Anterior cingulate cortex (tissue), 58 donors: ENCODE data around the gene COX14.
"Not testable (repeated sequence)": the region's sequence is repeated elsewhere in the genome, so short reads cannot be mapped to it uniquely, and the experiment has no call there.

ENCODE experiments used
- DNase-seq, 58 donors: peaks; one replicate each; lab custom pipeline; 2025; lab: John Stamatoyannopoulos, UW

COX14 gene

DNA sequence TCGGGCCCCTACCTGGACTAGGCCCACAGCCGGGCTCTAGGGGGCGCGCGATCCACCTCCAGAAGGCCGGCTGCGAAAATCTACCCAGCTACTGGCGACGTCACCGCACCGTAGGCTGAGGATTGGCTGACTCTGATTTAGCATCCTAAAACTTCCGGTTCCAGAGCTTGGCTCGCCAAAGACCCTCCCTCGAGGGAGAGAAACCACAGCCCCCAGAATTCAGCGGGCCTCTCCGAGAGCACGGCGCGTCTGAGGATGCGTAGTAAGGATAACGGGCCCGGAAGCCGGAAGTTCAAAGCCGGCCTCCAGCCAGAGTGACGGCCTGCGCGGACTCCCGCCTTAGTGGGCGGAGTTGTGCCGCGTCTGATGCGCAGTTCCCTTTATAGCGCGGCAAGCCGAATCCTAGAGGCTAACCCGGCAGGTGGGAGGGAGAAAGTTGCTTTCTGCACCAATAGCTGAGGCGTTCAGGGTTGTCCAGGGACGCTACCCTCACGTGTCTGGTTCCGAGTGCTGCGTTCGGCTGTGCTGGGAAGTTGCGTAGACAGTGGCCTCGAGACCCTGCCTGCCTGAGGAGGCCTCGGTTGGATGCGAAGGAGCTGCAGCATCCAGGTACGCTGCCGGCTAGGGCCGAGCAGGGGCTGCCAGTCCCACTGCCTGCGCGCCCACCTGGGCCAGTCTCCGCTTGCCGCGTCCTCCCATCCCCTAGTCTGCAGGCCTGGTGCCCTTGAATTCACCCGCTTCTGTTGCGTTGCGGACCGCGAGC lies at the start of gene COX14:
COX14 (plus strand) TSS at position 544 of the 763 bp plus-strand sequence. CDS start 7,808 bp downstream, outside the sequence.
- DNase-seq, result peak; percentile 94 to 100 (median 99)

DNA sequence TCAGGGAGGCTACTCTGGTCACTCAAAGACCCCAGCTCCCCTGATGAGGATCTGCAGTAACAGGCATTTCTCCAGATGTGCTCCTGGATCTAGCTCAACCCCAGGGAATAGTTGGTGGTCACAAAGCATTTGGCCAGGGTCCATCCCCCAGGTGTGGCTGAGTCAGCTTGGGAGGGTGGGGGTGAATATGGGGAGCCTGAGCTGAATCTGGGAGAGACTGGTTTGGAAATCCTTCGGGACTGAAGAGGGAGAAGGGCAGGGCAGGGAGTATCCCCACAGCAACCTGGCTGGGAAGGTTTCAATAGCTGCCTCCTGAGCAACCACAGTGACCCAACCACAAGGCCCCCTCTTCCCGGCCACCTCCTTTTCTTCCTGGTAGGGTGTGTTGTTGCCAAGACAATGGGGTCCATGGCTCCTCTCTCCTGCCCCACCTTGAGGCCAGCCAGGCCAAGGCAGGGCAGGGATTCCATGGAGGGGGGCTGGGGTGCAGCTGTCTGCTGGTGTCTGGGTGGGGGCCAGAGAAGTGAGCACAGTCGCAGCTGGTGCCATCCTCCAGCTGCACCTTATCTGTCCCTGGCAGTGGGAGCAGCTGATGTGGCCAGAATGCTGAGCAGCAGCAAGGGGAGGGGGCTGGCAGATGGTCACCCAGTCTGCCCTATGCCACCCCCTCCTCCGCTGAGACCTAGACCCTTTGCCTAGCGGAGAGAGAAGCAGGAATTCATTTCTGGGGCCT lies 49.1 kb upstream of the COX14 start:
- DNase-seq, result peak in 31 of 58 donors; percentile 8 to 73 (median 34)

DNA sequence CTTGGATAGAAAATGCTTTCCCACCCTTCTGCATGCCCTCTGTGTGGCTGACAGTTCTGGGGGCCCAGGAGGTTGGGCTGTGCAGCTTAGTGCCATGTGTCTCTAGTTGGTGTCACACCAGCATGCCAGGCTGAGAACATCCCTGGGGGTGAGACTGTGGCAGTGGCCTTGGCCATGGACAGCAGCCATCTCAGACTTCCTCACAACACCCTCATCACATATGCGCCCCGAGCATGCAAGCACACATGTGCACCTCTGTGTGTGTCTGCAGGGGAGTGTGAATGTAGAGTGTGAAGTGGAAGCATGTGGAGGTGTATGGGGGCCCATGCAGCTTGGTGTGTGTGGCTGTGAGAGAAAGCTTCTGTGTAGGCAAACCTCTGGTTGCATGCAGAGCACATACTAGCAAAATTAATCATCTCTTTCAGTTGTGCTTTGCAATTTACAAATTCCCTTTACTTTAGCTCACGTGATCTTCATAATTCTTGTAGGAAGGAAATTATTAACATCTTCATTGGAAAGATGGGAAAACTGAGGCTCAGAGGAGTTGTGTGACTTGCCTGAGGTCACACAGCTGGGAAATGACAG lies 46.2 kb upstream of the COX14 start:
- DNase-seq, result no peak

DNA sequence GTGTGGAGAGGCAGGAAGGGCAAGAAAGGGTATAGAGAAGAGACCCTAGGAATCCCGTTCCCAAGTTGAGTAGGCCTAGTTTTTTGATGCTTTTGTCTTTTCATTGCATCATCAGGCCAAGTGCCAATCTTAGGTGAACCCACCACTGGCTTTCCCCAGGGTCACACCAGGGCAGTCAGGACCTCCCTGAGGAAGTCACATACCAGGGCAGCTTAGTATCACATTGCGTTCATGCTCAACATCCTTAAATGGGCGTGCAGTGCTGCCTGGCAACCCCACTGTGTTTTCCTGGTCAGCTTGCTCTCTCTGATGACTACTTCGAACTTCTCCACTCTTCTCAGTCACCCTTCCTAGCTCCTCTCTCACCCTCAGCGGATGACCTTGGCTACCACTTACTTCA lies 45.6 kb upstream of the COX14 start:
- DNase-seq, result no peak

DNA sequence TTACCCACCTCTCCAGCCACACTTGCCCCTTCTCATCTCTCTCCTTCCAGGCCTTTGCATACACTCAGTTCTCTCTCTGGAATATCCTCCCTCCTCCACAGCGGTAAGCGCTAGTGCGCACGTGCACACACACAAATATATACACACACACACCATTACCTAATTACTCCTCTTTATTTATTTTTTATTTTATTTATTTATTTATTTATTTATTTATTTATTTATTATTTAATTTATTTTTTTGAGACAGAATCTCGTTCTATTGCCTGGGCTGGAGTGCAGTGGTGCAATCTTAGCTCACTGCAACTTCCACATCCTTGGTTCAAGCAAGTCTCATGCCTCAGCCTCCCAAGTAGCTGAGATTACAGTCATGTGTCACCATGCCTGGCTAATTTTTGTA lies 43.0 kb upstream of the COX14 start:
- DNase-seq, result no peak

DNA sequence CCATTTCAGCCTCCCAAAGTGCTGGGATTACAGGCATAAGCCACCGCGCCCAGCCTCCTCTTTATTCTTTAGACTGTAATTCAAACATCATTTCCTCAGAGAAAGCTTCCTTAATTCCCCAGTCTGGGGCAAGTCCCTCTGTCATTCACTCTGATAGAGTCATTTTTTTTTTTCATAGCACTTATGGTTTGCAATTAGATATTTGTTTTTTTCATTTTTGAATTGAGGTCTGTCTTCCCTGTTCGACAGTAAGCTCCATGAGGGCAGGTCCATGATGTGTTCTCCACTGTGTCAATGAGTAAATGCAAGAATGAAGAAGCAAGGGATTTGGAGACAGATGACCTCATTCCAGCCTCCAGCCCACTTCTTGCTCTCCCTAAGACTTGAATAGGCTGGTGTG lies 42.5 kb upstream of the COX14 start:
- no peak for DNase-seq

DNA sequence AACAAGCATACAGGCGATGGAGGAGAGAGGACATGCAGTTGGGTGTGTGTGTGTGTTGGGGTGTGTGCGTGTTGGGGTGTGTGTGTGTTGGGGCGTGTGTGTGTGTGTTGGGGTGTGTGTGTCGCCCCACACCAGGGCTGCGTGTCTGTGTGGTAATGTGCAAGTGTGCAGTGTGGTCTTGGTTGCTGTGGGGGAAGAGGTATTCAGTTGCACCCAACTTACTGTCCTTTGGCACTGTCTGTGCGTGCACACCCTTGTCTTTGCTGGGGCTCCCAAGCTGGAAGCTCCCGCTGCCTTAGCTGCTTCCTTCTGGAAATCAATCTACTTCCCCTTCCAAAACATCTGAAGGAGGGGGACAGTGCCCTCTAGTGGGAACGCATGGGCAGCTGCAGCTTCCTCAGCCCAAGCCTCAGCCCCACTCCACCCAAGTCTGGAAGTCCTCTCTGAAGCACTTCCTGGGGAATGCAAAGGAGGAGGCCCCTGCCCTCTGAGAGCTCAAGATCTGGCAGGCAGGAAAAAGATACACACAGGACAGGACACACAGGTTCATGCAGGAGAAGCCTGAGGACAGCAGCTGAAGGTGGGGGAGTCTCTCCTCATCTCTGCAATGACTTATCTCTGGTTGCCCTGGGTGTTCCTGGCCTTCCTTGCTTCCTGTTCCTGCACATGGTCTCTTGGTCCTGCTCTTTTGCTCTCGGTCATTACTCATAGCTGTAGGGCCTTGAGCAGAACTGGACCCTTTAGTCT lies 41.5 kb upstream of the COX14 start:
- DNase-seq, result peak in 53 of 58 donors; percentile 9 to 87 (median 64)

DNA sequence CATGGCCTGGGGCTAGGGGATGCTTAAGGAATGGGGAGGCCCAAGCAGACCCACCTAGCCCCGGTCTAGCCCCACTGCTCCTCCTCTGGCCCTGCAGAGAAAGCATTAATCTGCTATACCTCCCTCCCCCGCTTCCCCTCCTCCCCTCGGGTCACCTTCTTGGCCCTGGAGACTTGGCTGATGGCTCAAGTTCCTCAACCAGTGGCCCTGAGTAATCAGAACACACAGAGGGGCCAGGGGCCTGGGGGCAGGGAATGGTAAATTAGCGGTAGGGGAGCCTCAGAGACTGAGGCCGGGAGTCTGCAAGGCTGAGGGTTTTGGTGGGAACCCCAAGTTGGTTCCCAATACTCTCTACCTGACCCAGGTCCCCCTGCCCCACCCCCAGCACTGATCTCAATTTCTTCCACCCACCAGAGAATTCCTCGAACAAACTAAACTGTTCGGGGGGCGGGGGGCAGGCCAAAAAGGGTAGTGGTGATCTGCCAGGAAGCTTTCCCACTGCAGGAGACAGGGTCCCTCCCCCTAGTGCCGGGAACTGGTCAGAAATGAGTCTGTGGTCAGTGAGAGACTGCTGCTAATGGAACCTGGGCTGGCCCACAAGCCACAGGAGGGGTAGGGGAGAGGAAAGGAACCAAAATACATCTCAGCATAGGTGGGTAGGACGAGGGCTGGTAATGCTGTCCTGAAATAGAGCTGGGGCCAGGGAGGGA lies 39.7 kb upstream of the COX14 start:
- no peak for DNase-seq

DNA sequence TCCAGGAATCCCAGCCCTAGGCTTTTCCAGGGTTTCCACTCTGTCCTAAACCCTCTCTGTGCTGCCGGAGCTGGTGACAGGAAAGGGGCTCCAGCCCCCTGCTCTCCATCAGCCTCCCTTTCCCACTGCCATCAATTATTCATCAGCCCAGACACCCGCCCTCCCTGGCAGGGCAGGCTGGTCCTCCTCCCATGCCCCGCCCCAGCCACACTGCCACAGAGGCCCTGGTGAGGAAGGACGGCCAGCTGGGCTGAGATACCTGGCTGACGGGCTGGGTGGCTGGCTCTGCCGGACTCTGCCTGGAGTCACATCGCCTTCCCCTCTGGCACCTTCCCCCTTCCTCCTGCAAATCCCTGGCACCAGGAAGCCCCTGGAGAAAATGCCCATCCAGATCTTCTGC lies 38.8 kb upstream of the COX14 start:
- no peak for DNase-seq

DNA sequence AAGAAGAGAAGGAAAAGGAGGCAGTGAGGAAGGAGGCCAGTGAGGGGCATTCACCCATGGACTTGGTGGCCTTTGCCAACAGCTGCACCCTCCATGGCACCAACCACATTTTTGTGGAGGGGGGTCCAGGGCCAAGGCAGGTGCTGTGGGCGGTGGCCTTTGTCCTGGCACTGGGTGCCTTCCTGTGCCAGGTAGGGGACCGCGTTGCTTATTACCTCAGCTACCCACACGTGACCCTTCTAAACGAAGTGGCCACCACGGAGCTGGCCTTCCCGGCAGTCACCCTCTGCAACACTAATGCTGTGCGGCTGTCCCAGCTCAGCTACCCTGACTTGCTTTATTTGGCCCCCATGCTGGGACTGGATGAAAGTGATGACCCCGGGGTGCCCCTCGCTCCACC lies 38.3 kb upstream of the COX14 start:
- DNase-seq, result no peak

DNA sequence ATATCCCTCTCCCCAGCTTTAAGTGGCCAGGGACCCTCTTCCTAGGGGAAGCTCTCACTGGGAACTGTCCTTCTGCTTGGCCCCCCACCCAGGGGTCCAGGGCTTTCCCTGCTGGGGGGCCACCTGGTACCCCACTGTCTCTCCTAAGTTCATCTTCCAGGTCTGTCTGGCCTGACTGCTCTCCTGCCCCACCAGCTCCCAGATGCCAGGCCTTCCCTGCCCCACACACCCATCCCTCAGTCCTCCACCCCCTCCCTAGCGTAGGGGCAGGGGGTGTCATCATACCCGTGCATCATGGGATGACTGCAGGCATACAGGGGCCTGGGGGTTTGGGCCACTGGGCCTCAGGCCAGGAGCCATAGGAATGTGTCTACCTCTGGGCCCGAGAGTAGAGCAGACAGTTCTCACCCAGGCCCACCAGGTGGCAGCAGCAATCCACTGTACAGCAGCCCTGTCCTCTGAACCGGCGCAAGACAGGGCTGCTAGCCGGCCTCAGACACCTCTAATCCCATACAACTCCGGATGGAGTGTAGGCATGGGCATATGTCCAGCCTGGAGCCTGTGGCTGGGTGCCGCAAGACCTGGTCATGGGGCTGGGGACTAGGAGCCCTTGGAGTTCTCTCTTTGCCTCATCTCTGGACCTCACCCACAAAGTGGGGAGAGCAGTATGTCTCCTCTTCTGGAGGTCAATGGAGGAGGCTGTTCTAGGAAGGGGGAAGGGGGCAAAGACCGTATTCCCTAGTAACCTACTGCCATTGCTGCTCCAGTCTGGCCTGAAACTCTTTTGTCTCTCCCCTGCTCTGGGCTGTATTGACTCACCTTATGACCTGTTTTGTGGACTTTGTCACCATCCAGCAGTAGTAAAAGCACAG lies 36.9 kb upstream of the COX14 start:
- DNase-seq, result peak in 57 of 58 donors; percentile 15 to 79 (median 63)

DNA sequence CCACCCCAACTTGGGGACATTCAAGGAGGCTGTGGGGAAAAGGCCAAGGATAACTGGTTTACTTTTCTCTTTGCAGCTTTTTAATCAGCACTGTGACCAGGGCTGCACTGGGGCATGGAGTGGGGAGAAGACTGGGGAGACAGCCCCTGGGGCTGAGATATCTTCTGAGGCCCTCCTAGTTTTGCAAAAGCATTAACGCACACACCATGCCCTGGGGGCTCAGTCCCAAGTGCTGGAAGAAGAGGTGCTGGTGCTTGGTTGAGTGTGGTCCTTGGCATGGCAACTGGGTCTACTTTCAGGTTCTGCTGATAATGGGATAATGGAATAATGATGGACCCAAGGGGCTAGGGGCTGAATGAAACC lies 36.2 kb upstream of the COX14 start:
- DNase-seq, result no peak

DNA sequence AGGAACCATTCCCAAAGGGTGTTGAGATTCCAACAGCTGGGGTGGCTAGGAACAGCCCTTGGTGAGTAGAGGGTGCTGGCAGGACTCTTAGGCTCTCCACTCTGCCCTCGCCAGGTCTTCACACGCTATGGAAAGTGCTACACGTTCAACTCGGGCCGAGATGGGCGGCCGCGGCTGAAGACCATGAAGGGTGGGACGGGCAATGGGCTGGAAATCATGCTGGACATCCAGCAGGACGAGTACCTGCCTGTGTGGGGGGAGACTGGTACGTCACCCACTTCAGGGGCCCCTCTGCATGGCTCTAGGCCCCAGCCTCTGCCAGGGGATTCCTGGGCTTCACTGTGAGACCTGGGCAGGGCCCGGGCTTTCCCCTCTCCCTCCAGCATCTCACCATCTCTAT lies 34.9 kb upstream of the COX14 start:
- no peak for DNase-seq

DNA sequence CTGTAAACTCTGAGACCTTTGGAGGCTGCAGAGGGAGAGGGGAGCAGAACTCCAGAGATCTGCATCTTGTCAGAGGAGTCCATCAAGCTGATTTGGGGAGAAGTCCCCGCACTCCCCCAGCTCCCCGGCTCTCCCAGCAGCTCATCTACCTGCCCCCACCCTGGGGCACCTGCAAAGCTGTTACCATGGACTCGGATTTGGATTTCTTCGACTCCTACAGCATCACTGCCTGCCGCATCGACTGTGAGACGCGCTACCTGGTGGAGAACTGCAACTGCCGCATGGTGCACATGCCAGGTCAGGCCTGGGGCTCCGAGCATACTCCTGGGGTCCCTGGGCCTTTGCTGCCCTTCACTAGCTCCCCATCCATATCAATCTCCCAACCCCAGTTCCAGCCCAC lies 33.8 kb upstream of the COX14 start:
- no peak for DNase-seq

DNA sequence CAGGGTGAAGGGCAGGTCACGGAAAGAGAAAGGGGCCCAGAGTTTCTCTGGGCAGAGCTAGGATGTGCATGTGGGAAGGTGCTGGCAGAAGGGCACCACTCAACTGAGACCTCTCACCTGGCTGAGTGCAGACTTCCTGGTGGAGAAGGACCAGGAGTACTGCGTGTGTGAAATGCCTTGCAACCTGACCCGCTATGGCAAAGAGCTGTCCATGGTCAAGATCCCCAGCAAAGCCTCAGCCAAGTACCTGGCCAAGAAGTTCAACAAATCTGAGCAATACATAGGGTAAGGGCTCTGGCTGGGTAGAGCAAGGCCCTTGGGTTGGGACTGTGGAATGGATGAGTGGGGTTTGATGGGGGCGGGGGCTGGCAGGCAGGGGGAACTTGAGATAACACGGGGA lies 32.3 kb upstream of the COX14 start:
- DNase-seq, result no peak

DNA sequence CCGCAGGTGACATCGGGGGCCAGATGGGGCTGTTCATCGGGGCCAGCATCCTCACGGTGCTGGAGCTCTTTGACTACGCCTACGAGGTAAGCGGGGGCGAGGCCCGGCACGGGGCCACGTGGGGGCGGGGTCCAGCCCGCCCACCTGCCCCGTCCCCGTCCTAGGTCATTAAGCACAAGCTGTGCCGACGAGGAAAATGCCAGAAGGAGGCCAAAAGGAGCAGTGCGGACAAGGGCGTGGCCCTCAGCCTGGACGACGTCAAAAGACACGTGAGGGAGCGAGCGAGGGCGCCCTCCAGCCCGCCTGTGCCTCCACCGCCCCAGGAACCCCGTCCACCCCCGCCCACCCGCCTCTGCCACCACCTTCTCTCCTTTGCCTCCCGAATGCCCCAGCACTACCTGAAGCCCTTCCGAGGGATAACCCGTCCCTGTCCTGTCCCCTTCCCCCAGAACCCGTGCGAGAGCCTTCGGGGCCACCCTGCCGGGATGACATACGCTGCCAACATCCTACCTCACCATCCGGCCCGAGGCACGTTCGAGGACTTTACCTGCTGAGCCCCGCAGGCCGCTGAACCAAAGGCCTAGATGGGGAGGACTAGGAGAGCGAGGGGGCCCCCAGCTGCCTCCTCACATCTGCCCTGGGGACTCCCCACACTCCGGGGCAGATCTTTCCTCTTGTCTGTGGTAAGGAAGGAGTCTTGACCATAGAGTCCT lies 30.8 kb upstream of the COX14 start:
- no peak for DNase-seq

DNA sequence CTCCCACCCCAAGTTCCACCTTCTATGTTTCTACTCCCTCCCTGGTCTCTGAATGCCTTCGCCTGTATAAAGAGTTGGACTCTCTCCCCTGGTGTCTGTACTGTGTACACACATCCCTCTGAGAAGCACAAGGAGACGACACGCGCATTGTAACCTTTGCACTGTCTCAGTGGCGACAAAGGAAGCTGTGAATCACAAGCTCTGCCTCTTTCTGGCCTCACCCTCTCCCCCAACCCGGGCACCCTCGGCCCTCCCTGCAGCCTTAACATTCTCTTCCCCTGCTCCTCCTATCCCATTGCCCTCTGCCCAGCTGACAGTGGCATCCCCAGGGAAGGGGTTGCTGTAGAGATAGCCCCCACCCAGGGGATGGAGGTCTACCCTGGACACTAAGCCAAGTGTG lies 29.4 kb upstream of the COX14 start:
- no peak for DNase-seq

DNA sequence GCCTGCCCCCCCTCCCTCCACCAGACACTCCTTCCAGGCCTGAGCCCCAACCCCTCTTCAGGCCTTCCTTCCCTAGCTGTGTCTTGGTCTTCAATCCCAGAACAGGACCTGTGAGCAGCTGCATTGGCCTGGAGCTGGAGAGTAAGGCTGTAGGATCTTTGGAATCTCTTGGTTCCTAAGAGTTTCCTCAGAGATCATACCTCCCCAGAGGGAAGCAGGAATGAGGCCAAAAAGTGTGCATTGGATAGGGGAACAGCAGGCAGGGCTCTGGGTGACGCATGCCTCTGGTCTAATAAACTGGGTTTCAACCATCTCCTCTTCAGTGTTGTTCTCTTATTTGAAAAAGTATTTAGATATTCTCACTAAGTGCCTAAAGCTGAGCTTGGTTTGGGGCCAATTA lies 28.7 kb upstream of the COX14 start:
- DNase-seq, result no peak

DNA sequence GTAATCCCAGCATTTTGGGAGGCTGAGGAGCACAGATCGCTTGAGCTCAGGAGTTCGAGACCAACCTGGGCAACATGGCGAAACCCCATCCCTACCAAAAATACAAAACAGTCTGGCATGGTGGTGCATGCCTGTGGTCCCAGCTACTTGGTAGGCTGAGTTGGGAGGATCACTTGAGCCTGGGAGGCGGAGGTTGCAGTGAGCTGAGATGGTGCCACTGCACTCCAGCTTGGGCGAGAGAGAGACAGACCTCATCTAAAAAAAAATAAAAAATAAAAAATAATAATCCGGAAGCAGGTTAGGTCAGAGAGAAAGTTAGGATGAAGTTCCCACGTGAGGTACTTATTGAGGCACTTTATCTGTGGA lies 27.6 kb upstream of the COX14 start:
- DNase-seq, result not testable (repeated sequence)
